Panc1 (cell line): ENCODE results near the gene JCHAIN. TPM values are rescaled to one million over a fixed set of nuclear protein-coding genes. Genes with fewer than 3 reads are reported as not detected.

Experiments
- ATAC-seq: fragments of 200-7000 bp; cut with Tn5 transposase; 2 replicates; pipeline ENCODE4 v1.9.1; 2020; ENCODE audit warnings: mild to moderate bottlenecking, moderate library complexity
- BruUV-seq: library from RNA; stranded (reverse); fragments of 400-500 nt; replicated peaks from 2 replicates; lab custom pipeline; 2021; lab: Mats Ljungman, UMichigan
- CTCF ChIA-PET: fragments of 300-600 bp; sonication (Branson Sonifier 250); formaldehyde crosslinking; loops from one replicate; lab custom pipeline; 2022; ENCODE audit warnings: antibody characterized with exemption; lab: Charles Lee
- POLR2A ChIA-PET: fragments of 300-600 bp; sonication (Branson Sonifier 250); formaldehyde crosslinking; loops from one replicate; lab custom pipeline; 2022; ENCODE audit warnings: antibody characterized with exemption; lab: Charles Lee
- DNase-seq: peaks from one replicate; pipeline ENCODE4 v3.0.0-alpha.2; 2010; ENCODE audit warnings: low read depth, low spot score
- H3K27ac ChIP-seq: 2 replicates; pipeline ENCODE4 v1.5.1; 2011; ENCODE audit warnings: mild to moderate bottlenecking, low read length, inconsistent platforms
- H3K27me3 ChIP-seq: fragments of 200-500 bp; sonication (Bioruptor generic); 2 replicates; pipeline ENCODE4 v1.6.0; 2014; ENCODE audit warnings: low read length, inconsistent platforms; ENCODE audit not compliant: control insufficient read depth, insufficient read depth
- H3K36me3 ChIP-seq: fragments of 200-500 bp; sonication (Bioruptor generic); 2 replicates; pipeline ENCODE4 v1.5.1; 2014; ENCODE audit warnings: inconsistent platforms, mild to moderate bottlenecking, low read length, moderate library complexity; ENCODE audit not compliant: control insufficient read depth, insufficient read depth
- H3K4me1 ChIP-seq: 2 replicates; pipeline ENCODE4 v1.5.1; 2011; ENCODE audit warnings: inconsistent platforms, mild to moderate bottlenecking, low read length, moderate library complexity; ENCODE audit not compliant: control insufficient read depth, insufficient read depth
- H3K4me3 ChIP-seq, 2 experiments: 2 replicates each; pipeline ENCODE4 v1.5.1; 2011 to 2012; ENCODE audit warnings: low read depth in 2 of 2, low read length in 2 of 2, mild to moderate bottlenecking in 2 of 2, inconsistent platforms in 1 of 2, moderate library complexity in 1 of 2
- H3K9me3 ChIP-seq: fragments of 200-500 bp; sonication (Bioruptor generic); 2 replicates; pipeline ENCODE4 v1.5.1; 2014; ENCODE audit warnings: low read depth, mild to moderate bottlenecking, inconsistent platforms, low read length, moderate library complexity; ENCODE audit not compliant: control insufficient read depth, insufficient read depth
- POLR2AphosphoS5 ChIP-seq: IDR thresholded peaks from 2 replicates; pipeline ENCODE4 v1.6.1; 2012; ENCODE audit warnings: mild to moderate bottlenecking, low read depth, low read length, moderate library complexity
- REST ChIP-seq, 2 experiments: IDR thresholded peaks; 2 replicates each; pipeline ENCODE4 v1.6.1; 2011 to 2012; ENCODE audit warnings: low read depth in 2 of 2, control low read depth in 1 of 2, low read length in 1 of 2, mild to moderate bottlenecking in 1 of 2, moderate library complexity in 1 of 2; ENCODE audit not compliant: insufficient read depth in 1 of 2
- SIN3A ChIP-seq: IDR thresholded peaks from 2 replicates; pipeline ENCODE4 v1.6.1; 2012; ENCODE audit warnings: low read depth, mild to moderate bottlenecking, low read length, moderate library complexity, borderline replicate concordance; ENCODE audit not compliant: insufficient read depth
- TCF7L2 ChIP-seq: IDR thresholded peaks from 2 replicates; pipeline ENCODE4 v1.6.1; 2011; ENCODE audit warnings: mild to moderate bottlenecking, low read depth, low read length, inconsistent platforms
- in situ Hi-C: cut with HindIII; loops from 2 replicates; pipeline ENCODE4 v1.10.0; 2016; ENCODE audit warnings: low sequenced_read_pairs, low pct_unique_long_range_greater_than_20kb
- intact Hi-C: fragments of 100-400 bp; cut with micrococcal nuclease; formaldehyde crosslinking; loops from one replicate; pipeline ENCODE4 v1.10.0; 2022; ENCODE audit not compliant: unreplicated experiment
- total RNA-seq: library from RNA; stranded (reverse); gene quantifications from one replicate; pipeline ENCODE4 v1.2.1, GENCODE V29; 2021; ENCODE audit not compliant: unreplicated experiment
- TF ChIP-seq, protein P1 (sequence below): fragments of 450-650 bp; IDR thresholded peaks from 2 replicates; pipeline ENCODE4 v1.5.1; 2017; ENCODE audit warnings: mild to moderate bottlenecking

The JCHAIN gene
- total RNA-seq, 1 experiment from 2014 or later, result 0.36 TPM

GRCh38 chr4:70630162-70630561 is 36.1 kb downstream of the JCHAIN start:
- CTCF ChIA-PET, result no interaction called here
- POLR2A ChIA-PET, result no interaction called here
- DNase-seq (no peak), ATAC-seq (no peak)
- intact Hi-C loops, result no loop called here
- Histone ChIP-seq H3K4me3 (no peak overlapping the region), H3K27me3 (no peaks in the 10 kb centered on the region), H3K27ac (no peak overlapping the region), H3K4me1 (no peaks in the 10 kb centered on the region), H3K9me3 (no peaks in the 10 kb centered on the region), H3K36me3 (no peaks in the 10 kb centered on the region)
- no TSS peak for BruUV-seq
- no peak for TF ChIP-seq REST (IDR thresholded peaks at IDR 0.05; ENCODE audit: insufficient read depth in 1 of 2, low read depth in 2 of 2, low read length in 1 of 2)
- TF ChIP-seq POLR2AphosphoS5, result no peak
- no peak for TF ChIP-seq TCF7L2
- no peak for TF ChIP-seq SIN3A
- TF ChIP-seq, protein P1, sequence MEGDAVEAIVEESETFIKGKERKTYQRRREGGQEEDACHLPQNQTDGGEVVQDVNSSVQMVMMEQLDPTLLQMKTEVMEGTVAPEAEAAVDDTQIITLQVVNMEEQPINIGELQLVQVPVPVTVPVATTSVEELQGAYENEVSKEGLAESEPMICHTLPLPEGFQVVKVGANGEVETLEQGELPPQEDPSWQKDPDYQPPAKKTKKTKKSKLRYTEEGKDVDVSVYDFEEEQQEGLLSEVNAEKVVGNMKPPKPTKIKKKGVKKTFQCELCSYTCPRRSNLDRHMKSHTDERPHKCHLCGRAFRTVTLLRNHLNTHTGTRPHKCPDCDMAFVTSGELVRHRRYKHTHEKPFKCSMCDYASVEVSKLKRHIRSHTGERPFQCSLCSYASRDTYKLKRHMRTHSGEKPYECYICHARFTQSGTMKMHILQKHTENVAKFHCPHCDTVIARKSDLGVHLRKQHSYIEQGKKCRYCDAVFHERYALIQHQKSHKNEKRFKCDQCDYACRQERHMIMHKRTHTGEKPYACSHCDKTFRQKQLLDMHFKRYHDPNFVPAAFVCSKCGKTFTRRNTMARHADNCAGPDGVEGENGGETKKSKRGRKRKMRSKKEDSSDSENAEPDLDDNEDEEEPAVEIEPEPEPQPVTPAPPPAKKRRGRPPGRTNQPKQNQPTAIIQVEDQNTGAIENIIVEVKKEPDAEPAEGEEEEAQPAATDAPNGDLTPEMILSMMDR, result no peak
- in situ Hi-C loops, result no loop called here

DNA sequence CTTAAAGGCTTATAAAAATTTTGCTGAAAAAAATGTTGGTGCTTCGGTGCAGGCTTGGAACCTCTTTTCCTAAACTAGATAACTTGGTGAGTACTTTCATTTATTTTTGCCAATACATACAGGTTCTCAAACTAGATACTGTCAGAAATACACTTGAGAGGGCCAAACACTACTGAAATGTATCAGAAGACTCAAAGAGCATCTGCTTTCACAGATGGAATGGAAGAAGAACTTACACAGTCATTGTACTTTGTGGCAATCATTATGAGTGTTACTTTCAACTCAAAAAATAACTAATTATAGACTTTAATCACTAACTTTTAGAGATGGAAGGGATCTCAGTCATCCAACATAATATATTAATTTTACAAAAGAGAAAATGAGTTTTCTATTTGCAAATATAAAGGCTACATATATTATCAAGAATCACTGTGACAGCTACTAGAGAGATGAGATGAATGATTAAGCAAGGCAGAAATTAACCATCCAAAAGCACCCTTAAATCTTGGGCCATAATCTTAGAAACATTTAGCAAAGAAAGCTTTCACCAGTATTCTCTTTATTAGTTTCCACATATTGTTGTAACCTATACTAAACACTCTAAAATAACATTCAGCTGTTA is 36.7 kb downstream of the JCHAIN start:
- CTCF ChIA-PET, result no interaction called here
- intact Hi-C loops, result no loop called here

More for the DNA sequence above, 36.7 kb downstream of the JCHAIN start:
- TF ChIP-seq REST (IDR thresholded peaks at IDR 0.05; ENCODE audit: insufficient read depth in 1 of 2, low read depth in 2 of 2, low read length in 1 of 2) (no peak), POLR2AphosphoS5 (no peak), SIN3A (no peak), TCF7L2 (no peak)
- TF ChIP-seq, protein P1, result no peak
- Histone ChIP-seq H3K27me3 (no peaks in the 10 kb centered on the region), H3K36me3 (no peaks in the 10 kb centered on the region), H3K4me1 (no peaks in the 10 kb centered on the region), H3K4me3 (no peak overlapping the region), H3K9me3 (no peaks in the 10 kb centered on the region), H3K27ac (no peak overlapping the region)
- ATAC-seq (no peak), DNase-seq (no peak)
- POLR2A ChIA-PET, result no interaction called here
- in situ Hi-C loops, result no loop called here
- BruUV-seq, result no TSS peak
